H1 (cell line): ENCODE measurements around the gene STEAP3. TPM values are rescaled to one million over a fixed set of nuclear protein-coding genes. Genes with fewer than 3 reads are reported as not detected.

Experiments used
- HDAC2 ChIP-seq, 2 experiments: fragments of 300-600 bp in 1 of 2; sonication (generic) in 1 of 2; IDR thresholded peaks; 2 replicates each; pipeline ENCODE4 v1.6.1; 2011 to 2012; ENCODE audit warnings: low read depth in 2 of 2, low read length in 2 of 2, mild to moderate bottlenecking in 2 of 2, moderate library complexity in 2 of 2, borderline replicate concordance in 1 of 2, inconsistent platforms in 1 of 2
- NRF1 ChIP-seq: IDR thresholded peaks from 2 replicates; pipeline ENCODE4 v1.6.1; 2011; ENCODE audit warnings: mild to moderate bottlenecking, low read depth, low read length, improper control_type of control experiment
- SIRT6 ChIP-seq: IDR thresholded peaks from one replicate; pipeline ENCODE4 v1.7.1; 2012; ENCODE audit warnings: low read length, inconsistent platforms
- polyA plus RNA-seq, 7 experiments: library from polyadenylated mRNA; depleted of rRNA in 3 of 7; stranded (reverse) in 5 of 7; unstranded in 2 of 7; fragments of >200 nt in 5 of 7; fragments of 200-250 nt in 2 of 7; gene quantifications; 1 replicate in 5 of 7; 2 replicates in 1 of 7; 4 replicates in 1 of 7; pipeline versions ENCODE4 v1.2.1 to v1.2.3, GENCODE V29; 2011 to 2013; ENCODE audit warnings: missing spikeins in 2 of 7, mixed read lengths in 2 of 7
- total RNA-seq: library from RNA; stranded (reverse); fragmentation: NEBNext Ultra II Directional; extraction: Animal tissue kit (Norgen Biotek cat#: 25700); gene quantifications from 2 replicates; pipeline ENCODE4 v1.2.1, GENCODE V29; 2021
- TF ChIP-seq, protein P1 (sequence below): IDR thresholded peaks from 2 replicates; pipeline ENCODE4 v1.6.1; 2012; ENCODE audit warnings: inconsistent platforms

STEAP3 gene
- total and polyA plus RNA-seq, 2 of the 8 experiments (the other 6 are each of a cell fraction or from before 2014, with no cell fraction given): 21.7 to 27.9 TPM

DNA sequence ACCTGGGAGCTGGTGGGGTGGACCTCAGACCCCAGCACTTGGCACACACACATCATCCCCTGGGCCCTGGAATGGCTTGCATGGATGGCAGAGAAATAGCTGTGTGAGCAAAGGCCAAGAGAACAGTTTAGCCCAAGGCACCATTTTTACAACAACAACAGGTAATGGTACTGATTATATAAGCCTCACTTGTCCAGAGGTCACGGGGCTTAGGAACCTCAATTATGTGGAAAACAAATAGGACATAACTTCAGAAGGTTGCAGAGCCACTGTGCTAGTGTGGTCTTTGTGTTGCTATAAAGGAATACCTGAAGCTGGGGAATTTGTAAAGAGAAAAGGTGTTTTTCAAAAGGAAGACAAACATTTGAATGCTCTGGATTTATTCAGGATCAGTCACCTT is 13.2 kb downstream of the STEAP3 start (continued):
- TF ChIP-seq, protein P1, sequence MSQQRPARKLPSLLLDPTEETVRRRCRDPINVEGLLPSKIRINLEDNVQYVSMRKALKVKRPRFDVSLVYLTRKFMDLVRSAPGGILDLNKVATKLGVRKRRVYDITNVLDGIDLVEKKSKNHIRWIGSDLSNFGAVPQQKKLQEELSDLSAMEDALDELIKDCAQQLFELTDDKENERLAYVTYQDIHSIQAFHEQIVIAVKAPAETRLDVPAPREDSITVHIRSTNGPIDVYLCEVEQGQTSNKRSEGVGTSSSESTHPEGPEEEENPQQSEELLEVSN: no peak
- no peak for TF ChIP-seq SIRT6
- TF ChIP-seq HDAC2 (IDR thresholded peaks at IDR 0.05; ENCODE audit: borderline replicate concordance in 1 of 2, low read depth in 2 of 2, low read length in 2 of 2): no peak
- TF ChIP-seq NRF1: no peak
